GM08714 (cell line): ENCODE data around the gene WDR37.

ENCODE experiments used
- H3K4me3 ChIP-seq: fragments of 200-500 bp; sonication (Bioruptor generic); 2 replicates; pipeline ENCODE4 v1.5.1; 2014; ENCODE audit warnings: mild to moderate bottlenecking, low read length, inconsistent platforms
- ZNF274 ChIP-seq: IDR thresholded peaks from 2 replicates; pipeline ENCODE4 v1.6.1; 2012; ENCODE audit warnings: mild to moderate bottlenecking, low read depth, low read length

WDR37 gene

GRCh38 chr10:1130226-1130625 lies 74.0 kb downstream of the WDR37 start:
- TF ChIP-seq ZNF274 = no peak
- no peak overlapping the region for H3K4me3 ChIP-seq

GRCh38 chr10:1130995-1131790 lies 75.0 kb downstream of the WDR37 start:
- no peak for TF ChIP-seq ZNF274
- H3K4me3 ChIP-seq = no peak overlapping the region

GRCh38 chr10:1132584-1132983 lies 76.4 kb downstream of the WDR37 start:
- TF ChIP-seq ZNF274 = no peak

GRCh38 chr10:1133495-1134045 lies 77.4 kb downstream of the WDR37 start:
- no peak for TF ChIP-seq ZNF274

More at GRCh38 chr10:1132584-1132983, 76.4 kb downstream of the WDR37 start:
- no peak overlapping the region for H3K4me3 ChIP-seq

GRCh38 chr10:1134156-1134555 lies 78.0 kb downstream of the WDR37 start:
- no peak for TF ChIP-seq ZNF274
- no peak overlapping the region for H3K4me3 ChIP-seq

More at GRCh38 chr10:1133495-1134045, 77.4 kb downstream of the WDR37 start:
- H3K4me3 ChIP-seq = no peak overlapping the region

- no peak for TF ChIP-seq ZNF274
- no peak overlapping the region for H3K4me3 ChIP-seq
Observed at GRCh38 chr10:1136268-1136667, 80.1 kb downstream of the WDR37 start.

- no peak for TF ChIP-seq ZNF274
- H3K4me3 ChIP-seq = no peak overlapping the region
Observed at GRCh38 chr10:1137499-1138163, 81.4 kb downstream of the WDR37 start.

GRCh38 chr10:1138529-1138928 lies 82.3 kb downstream of the WDR37 start:
- TF ChIP-seq ZNF274 = no peak
- no peak overlapping the region for H3K4me3 ChIP-seq

- no peak overlapping the region for H3K4me3 ChIP-seq
- no peak for TF ChIP-seq ZNF274
Observed at GRCh38 chr10:1141261-1141660, 85.1 kb downstream of the WDR37 start.

- no peak for TF ChIP-seq ZNF274
- no peak overlapping the region for H3K4me3 ChIP-seq
Observed at GRCh38 chr10:1141701-1142100, 85.5 kb downstream of the WDR37 start.

- TF ChIP-seq ZNF274 = no peak
- H3K4me3 ChIP-seq = no peak overlapping the region
Observed at GRCh38 chr10:1142596-1142995, 86.4 kb downstream of the WDR37 start.

GRCh38 chr10:1147810-1148209 lies 91.6 kb downstream of the WDR37 start:
- no peak overlapping the region for H3K4me3 ChIP-seq
- no peak for TF ChIP-seq ZNF274

- H3K4me3 ChIP-seq = no peak overlapping the region
- no peak for TF ChIP-seq ZNF274
Observed at GRCh38 chr10:1148855-1149605, 92.8 kb downstream of the WDR37 start.
